SU-DHL-6 (cell line): ENCODE data around the gene EGFL8.

Experiments
- EZH2phosphoT487 ChIP-seq: fragments of 200-600 bp; sonication (generic), shearing (Covaris generic); conservative IDR thresholded peaks from 2 replicates; pipeline ENCODE4 v1.6.1; 2018; ENCODE audit warnings: mild to moderate bottlenecking, antibody characterized with exemption, low read length, moderate library complexity, mixed read lengths
- TF ChIP-seq, protein P1 (sequence below): fragments of 200-600 bp; sonication (generic); IDR thresholded peaks from one replicate; pipeline ENCODE4 v1.5.1; 2017; ENCODE audit warnings: antibody characterized with exemption, mild to moderate bottlenecking, low read length, moderate library complexity; ENCODE audit not compliant: insufficient read depth, poor library complexity, severe bottlenecking

DNA sequence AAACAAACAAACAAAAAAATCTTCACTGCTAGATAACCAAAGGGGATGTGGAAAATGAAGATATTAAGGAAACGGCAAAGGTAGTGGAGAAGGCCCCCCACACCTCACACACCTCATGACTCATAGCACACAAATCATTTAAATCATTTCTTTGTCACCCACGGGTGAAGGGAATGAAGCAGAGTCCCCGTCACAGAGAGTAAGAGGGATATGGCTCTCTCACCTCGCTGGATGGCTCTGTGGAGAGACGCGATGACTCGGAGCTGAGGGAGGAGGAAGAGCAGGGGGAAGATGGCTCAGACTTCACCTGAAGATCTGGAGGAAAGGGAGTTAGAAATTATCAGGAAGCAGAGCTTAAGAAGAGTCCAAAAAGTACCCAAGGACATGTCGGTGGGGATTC, 37.5 kb upstream of the EGFL8 start:
- TF ChIP-seq, protein P1, sequence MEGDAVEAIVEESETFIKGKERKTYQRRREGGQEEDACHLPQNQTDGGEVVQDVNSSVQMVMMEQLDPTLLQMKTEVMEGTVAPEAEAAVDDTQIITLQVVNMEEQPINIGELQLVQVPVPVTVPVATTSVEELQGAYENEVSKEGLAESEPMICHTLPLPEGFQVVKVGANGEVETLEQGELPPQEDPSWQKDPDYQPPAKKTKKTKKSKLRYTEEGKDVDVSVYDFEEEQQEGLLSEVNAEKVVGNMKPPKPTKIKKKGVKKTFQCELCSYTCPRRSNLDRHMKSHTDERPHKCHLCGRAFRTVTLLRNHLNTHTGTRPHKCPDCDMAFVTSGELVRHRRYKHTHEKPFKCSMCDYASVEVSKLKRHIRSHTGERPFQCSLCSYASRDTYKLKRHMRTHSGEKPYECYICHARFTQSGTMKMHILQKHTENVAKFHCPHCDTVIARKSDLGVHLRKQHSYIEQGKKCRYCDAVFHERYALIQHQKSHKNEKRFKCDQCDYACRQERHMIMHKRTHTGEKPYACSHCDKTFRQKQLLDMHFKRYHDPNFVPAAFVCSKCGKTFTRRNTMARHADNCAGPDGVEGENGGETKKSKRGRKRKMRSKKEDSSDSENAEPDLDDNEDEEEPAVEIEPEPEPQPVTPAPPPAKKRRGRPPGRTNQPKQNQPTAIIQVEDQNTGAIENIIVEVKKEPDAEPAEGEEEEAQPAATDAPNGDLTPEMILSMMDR, result no peak
- TF ChIP-seq EZH2phosphoT487, result no peak
